Endothelial cell of umbilical vein (primary cell): ENCODE measurements around the gene FOXP1. TPM values are rescaled to one million over a fixed set of nuclear protein-coding genes. Genes with fewer than 3 reads are reported as not detected.

Experiments used
- BruUV-seq: library from RNA; stranded (reverse); fragments of 400-500 nt; replicated peaks from 2 replicates; lab custom pipeline; 2021; lab: Mats Ljungman, UMichigan
- CTCF ChIA-PET: fragments of 300-600, 350-600 bp; sonication (Branson Sonifier 250); formaldehyde crosslinking; loops from one replicate; lab custom pipeline; 2021; ENCODE audit warnings: antibody characterized with exemption, inconsistent platforms; lab: Charles Lee
- POLR2A ChIA-PET: fragments of 300-600, 350-600 bp; sonication (Branson Sonifier 250); formaldehyde crosslinking; loops from one replicate; lab custom pipeline; 2021; ENCODE audit warnings: antibody characterized with exemption, inconsistent platforms; lab: Charles Lee
- DNase-seq: peaks from one replicate; pipeline ENCODE4 v3.0.0-alpha.2; 2011; ENCODE audit warnings: low read depth, low spot score
- FAIRE-seq: peaks from 2 replicates; lab custom pipeline; 2011; peaks lifted over from hg19 to GRCh38; lab: Jason Lieb, UNC
- H2AFZ ChIP-seq: 2 replicates; pipeline ENCODE4 v1.6.0; 2012; ENCODE audit warnings: low read depth, low read length, control low read depth, inconsistent platforms
- H3K27ac ChIP-seq: 2 replicates; pipeline ENCODE4 v1.5.1; 2011; ENCODE audit warnings: low read depth, mild to moderate bottlenecking, control low read depth, low read length, moderate library complexity; ENCODE audit not compliant: insufficient read depth
- H3K27me3 ChIP-seq, 2 experiments: 2 replicates each; pipeline versions ENCODE4 v1.6.0 to v1.6.1; 2011; ENCODE audit warnings: low read length in 2 of 2, mixed read lengths in 1 of 2; ENCODE audit not compliant: control insufficient read depth in 2 of 2, insufficient read depth in 2 of 2
- H3K36me3 ChIP-seq, 2 experiments: 2 replicates in 1 of 2; 3 replicates in 1 of 2; pipeline ENCODE4 v1.5.1; 2011; ENCODE audit warnings: low read length in 2 of 2, mild to moderate bottlenecking in 1 of 2, moderate library complexity in 1 of 2; ENCODE audit not compliant: control insufficient read depth in 2 of 2, insufficient read depth in 2 of 2; ENCODE audit errors: extremely low read depth in 1 of 2
- H3K4me1 ChIP-seq: 3 replicates; pipeline ENCODE4 v1.5.1; 2011; ENCODE audit warnings: mild to moderate bottlenecking, low read length; ENCODE audit not compliant: control insufficient read depth, insufficient read depth; ENCODE audit errors: extremely low read depth
- H3K4me2 ChIP-seq: 2 replicates; pipeline ENCODE4 v1.6.1; 2011; ENCODE audit warnings: low read length, control low read depth, mixed read lengths; ENCODE audit not compliant: insufficient read depth
- H3K4me3 ChIP-seq, 3 experiments: fragments of 200-600 bp in 1 of 3; sonication (generic), shearing (Covaris generic) in 1 of 3; replicated peaks in 1 of 3; 2 replicates each; pipeline ENCODE4 v1.5.1; 2011 to 2016; ENCODE audit warnings: control low read depth in 3 of 3, low read length in 3 of 3, mild to moderate bottlenecking in 2 of 3, inconsistent platforms in 1 of 3, low read depth in 1 of 3, moderate library complexity in 1 of 3; ENCODE audit not compliant: insufficient read depth in 1 of 3
- H3K79me2 ChIP-seq: 2 replicates; pipeline ENCODE4 v1.6.0; 2012; ENCODE audit warnings: low read length, inconsistent platforms; ENCODE audit not compliant: control insufficient read depth, insufficient read depth
- H3K9ac ChIP-seq: replicated peaks from 2 replicates; pipeline ENCODE3; 2011; ENCODE audit warnings: low read length, control low read depth; ENCODE audit not compliant: insufficient read depth; ENCODE audit errors: extremely low read depth
- H3K9me1 ChIP-seq: replicated peaks from 3 replicates; pipeline ENCODE4 v1.6.0; 2011; ENCODE audit warnings: mild to moderate bottlenecking, low read length; ENCODE audit not compliant: control insufficient read depth, insufficient read depth; ENCODE audit errors: extremely low read depth
- H3K9me3 ChIP-seq: replicated peaks from 2 replicates; pipeline ENCODE4 v1.5.1; 2012; ENCODE audit warnings: low read length, inconsistent platforms; ENCODE audit not compliant: control insufficient read depth, insufficient read depth
- H4K20me1 ChIP-seq: replicated peaks from 2 replicates; pipeline ENCODE3; 2011; ENCODE audit warnings: mild to moderate bottlenecking, low read length; ENCODE audit not compliant: control insufficient read depth, insufficient read depth; ENCODE audit errors: extremely low read depth
- EZH2 ChIP-seq: IDR thresholded peaks from 2 replicates; pipeline ENCODE4 v1.6.1; 2012; ENCODE audit warnings: borderline replicate concordance, low read depth, mild to moderate bottlenecking, moderate library complexity, low read length, inconsistent platforms; ENCODE audit not compliant: severe bottlenecking
- FOS ChIP-seq: IDR thresholded peaks from 2 replicates; pipeline ENCODE4 v1.6.1; 2011; ENCODE audit warnings: mild to moderate bottlenecking, low read length, moderate library complexity, borderline replicate concordance; ENCODE audit not compliant: insufficient read depth
- GATA2 ChIP-seq: IDR thresholded peaks from 2 replicates; pipeline ENCODE4 v1.7.0; 2011; ENCODE audit warnings: low read depth, mild to moderate bottlenecking, moderate library complexity, mixed read lengths, low read length; ENCODE audit not compliant: insufficient read length, insufficient read depth
- JUN ChIP-seq: IDR thresholded peaks from 2 replicates; pipeline ENCODE4 v1.6.1; 2011; ENCODE audit warnings: borderline replicate concordance, low read depth; ENCODE audit not compliant: insufficient read length, insufficient read depth
- MYC ChIP-seq: IDR thresholded peaks from one replicate; pipeline ENCODE4 v1.6.1; 2011; ENCODE audit warnings: mild to moderate bottlenecking, low read depth, low read length
- POLR2A ChIP-seq: IDR thresholded peaks from 2 replicates; pipeline ENCODE4 v1.6.1; 2012; ENCODE audit warnings: low read depth, mild to moderate bottlenecking, control low read depth, low read length
- POLR2AphosphoS5 ChIP-seq: IDR thresholded peaks from 2 replicates; pipeline ENCODE4 v1.6.1; 2012; ENCODE audit warnings: low read depth, mild to moderate bottlenecking, control low read depth, low read length, moderate library complexity; ENCODE audit not compliant: insufficient read depth
- dilution Hi-C: fragments of 300-500 bp; cut with MboI; formaldehyde crosslinking; loops from one replicate; pipeline ENCODE4 v1.15.0; 2019; ENCODE audit warnings: low sequenced_read_pairs; ENCODE audit not compliant: extremely low pct_ligation_motif_present
- intact Hi-C: fragments of 100-400 bp; cut with micrococcal nuclease; formaldehyde crosslinking; loops from one replicate; pipeline ENCODE4 v1.10.0; 2022
- polyA plus RNA-seq, 4 experiments: library from polyadenylated mRNA; depleted of rRNA in 3 of 4; stranded (reverse) in 3 of 4; unstranded in 1 of 4; fragments of >200 nt; gene quantifications; 2 replicates each; pipeline versions ENCODE4 v1.2.1 to v1.2.3, GENCODE V29; 2011 to 2012; ENCODE audit warnings: missing spikeins in 1 of 4
- total RNA-seq: library from RNA; stranded (reverse); gene quantifications from 2 replicates; pipeline ENCODE4 v1.2.3, GENCODE V29; 2021
- TF ChIP-seq, protein P1 (sequence below): IDR thresholded peaks from 2 replicates; pipeline ENCODE4 v1.6.1; 2011; ENCODE audit not compliant: insufficient read depth, insufficient read length
- TF ChIP-seq, protein P2 (sequence below), 2 donors: IDR thresholded peaks; 1 replicate in 1 of 2; 2 replicates in 1 of 2; pipeline ENCODE4 v1.5.1; 2011; ENCODE audit warnings: low read length in 2 of 2, mild to moderate bottlenecking in 2 of 2, moderate library complexity in 2 of 2, control low read depth in 1 of 2, inconsistent platforms in 1 of 2, low read depth in 1 of 2; ENCODE audit not compliant: insufficient read depth in 1 of 2; ENCODE audit errors: extremely low read depth in 1 of 2

FOXP1 gene
- total and polyA plus RNA-seq, 2 donors (not counting 3 experiments of a cell fraction or from before 2014, with no cell fraction given), result 41.0 to 107 TPM

GRCh38 chr3:70914862-70915261, 668.7 kb downstream of the FOXP1 start:
- Histone ChIP-seq H3K9me1 (no peaks in the 10 kb centered on the region), H3K4me2 (no peak overlapping the region), H3K9me3 (no peaks in the 10 kb centered on the region), H3K79me2 (no peaks in the 10 kb centered on the region), H3K4me1 (peaks cover 8% of the 10 kb centered on the region), H2AFZ (no peak overlapping the region), H3K27me3 (no peaks in the 10 kb centered on the region), H3K4me3 (no peak overlapping the region), H3K36me3 (no peaks in the 10 kb centered on the region), H4K20me1 (no peaks in the 10 kb centered on the region), H3K27ac (no peak overlapping the region), H3K9ac (no peak overlapping the region)
- FAIRE-seq, result no peak
- dilution Hi-C loops, result no loop called here
- intact Hi-C loops, result no loop called here
- POLR2A ChIA-PET, result no interaction called here
- no TSS peak for BruUV-seq
- DNase-seq, result no peak
- CTCF ChIA-PET, result no interaction called here
- TF ChIP-seq POLR2A, result no peak
- TF ChIP-seq, protein P1, sequence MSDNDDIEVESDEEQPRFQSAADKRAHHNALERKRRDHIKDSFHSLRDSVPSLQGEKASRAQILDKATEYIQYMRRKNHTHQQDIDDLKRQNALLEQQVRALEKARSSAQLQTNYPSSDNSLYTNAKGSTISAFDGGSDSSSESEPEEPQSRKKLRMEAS, result no peak
- no peak for TF ChIP-seq JUN
- TF ChIP-seq, protein P2, sequence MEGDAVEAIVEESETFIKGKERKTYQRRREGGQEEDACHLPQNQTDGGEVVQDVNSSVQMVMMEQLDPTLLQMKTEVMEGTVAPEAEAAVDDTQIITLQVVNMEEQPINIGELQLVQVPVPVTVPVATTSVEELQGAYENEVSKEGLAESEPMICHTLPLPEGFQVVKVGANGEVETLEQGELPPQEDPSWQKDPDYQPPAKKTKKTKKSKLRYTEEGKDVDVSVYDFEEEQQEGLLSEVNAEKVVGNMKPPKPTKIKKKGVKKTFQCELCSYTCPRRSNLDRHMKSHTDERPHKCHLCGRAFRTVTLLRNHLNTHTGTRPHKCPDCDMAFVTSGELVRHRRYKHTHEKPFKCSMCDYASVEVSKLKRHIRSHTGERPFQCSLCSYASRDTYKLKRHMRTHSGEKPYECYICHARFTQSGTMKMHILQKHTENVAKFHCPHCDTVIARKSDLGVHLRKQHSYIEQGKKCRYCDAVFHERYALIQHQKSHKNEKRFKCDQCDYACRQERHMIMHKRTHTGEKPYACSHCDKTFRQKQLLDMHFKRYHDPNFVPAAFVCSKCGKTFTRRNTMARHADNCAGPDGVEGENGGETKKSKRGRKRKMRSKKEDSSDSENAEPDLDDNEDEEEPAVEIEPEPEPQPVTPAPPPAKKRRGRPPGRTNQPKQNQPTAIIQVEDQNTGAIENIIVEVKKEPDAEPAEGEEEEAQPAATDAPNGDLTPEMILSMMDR (IDR thresholded peaks at IDR 0.05; ENCODE audit: extremely low read depth in 1 of 2, insufficient read depth in 1 of 2, low read depth in 1 of 2, low read length in 2 of 2), result no peak
- no peak for TF ChIP-seq MYC
- no peak for TF ChIP-seq POLR2AphosphoS5
- no peak for TF ChIP-seq GATA2
- TF ChIP-seq EZH2, result no peak
- no peak for TF ChIP-seq FOS
